Activated CD4-positive, alpha-beta T cell treated with anti-CD3 and anti-CD28 coated beads, Interleukin-2, amount 50 U/mL, for 48 hours (primary cell): ENCODE measurements around the gene PCDH1.

Experiments
- DNase-seq, 2 experiments: peaks; one replicate each; pipeline ENCODE4 v3.0.0-alpha.2; 2020

The PCDH1 gene

GRCh38 chr5:141872496-141873356 is 5.5 kb downstream of the PCDH1 start:
- no peak for DNase-seq

DNA sequence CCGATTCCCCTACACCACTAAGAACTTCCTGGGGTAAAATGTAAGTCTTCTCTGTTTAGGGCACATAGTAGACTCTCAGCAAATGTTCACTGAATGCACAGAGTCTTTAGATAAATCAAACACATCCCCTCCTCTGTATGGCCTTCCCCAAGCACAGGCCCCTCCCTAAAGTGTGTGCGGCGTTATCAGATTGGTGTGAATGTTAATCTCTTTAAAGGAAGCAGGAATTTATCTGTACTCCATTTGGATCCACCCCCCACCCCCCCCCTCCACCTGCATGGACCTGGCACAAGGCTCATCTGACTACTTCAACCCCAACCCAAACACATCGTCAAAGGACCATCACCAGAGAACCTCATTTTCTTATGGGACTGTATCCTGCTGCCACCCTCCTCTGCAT is 6.3 kb downstream of the PCDH1 start:
- no peak for DNase-seq

GRCh38 chr5:141870871-141871270 is 7.3 kb downstream of the PCDH1 start:
- DNase-seq: no peak

DNA sequence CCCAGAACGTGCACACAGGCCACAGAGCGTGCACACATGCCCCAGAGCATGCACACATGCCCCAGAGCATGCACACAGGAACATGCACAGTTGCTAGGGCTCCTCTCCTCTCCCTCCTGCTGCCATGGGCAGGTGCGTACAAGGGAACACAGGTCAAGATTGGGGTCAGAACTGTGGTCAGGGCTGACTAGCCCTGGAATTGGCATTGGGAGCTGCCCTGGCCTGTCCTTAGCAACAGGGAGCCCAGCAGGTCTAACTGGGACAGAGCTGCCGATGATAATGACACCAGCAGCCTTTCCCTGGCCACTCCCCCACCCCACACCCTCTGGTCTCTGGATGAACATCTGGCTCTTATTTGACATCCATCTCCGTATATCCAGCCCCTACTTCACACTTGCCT is 8.0 kb downstream of the PCDH1 start:
- DNase-seq: no peak

- no peak for DNase-seq
Observed at GRCh38 chr5:141869514-141869913, 8.7 kb downstream of the PCDH1 start.

DNA sequence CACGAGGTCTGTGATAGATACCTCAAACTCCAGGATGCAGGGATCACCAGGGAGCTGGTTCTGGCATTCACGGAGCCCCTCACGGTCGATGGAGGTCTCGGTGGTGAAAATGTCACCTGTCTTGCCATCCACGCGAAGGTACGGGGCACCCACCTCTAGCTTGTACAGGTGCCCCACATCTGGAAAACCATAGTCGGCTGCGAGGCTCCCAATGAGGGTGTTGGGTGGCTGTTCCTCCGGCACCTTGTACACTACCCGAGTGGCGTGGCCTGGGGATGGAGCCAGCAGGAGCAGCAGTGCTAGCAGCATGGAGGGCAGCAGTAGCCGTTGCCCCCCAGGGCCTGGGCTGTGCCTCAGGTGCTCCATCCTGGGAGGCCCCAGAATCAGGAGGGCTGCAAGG is 9.2 kb downstream of the PCDH1 start:
- DNase-seq: no peak

GRCh38 chr5:141868541-141868940 is 9.7 kb downstream of the PCDH1 start:
- no peak for DNase-seq

- no peak for DNase-seq
Observed at GRCh38 chr5:141867651-141868050, 10.6 kb downstream of the PCDH1 start.

DNA sequence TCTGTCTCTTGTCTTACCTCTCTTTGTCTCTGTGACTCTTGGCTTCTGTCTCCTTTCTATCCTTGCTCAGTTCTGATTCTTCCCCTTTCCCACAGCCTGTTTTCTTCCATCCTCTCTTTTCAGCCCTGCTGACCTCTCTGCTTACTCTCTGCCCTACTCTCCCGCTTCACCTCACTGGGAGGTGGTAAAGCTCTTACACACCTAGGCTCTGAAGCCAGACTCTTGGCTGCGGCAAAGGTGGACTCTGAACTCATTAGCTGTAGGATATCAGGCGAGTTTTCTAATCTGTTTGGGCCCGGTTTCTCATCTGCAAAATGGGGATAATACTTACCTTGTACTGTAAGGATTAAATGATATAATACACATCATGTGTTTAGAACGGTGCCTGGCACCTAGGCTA is 11.1 kb downstream of the PCDH1 start:
- DNase-seq: no peak

DNA sequence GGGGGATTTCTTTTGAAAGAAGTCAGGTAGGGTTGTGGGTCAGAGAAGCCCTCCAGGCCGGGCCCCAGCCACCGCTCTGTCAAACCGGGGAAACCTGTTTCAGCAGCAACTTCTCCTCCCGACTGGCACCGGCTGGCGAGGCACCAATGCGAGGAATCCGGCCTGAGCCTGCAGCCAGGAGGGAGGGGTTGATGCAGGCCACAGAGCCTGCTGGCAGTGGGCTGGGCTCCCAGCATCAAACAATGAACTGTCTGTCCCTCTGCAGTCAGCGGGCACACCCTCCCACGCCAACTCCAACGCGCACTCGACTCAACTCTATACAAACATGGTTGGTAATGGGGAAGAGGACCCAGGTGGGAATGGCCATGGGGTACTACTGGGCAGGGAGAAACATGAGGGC is 12.1 kb downstream of the PCDH1 start:
- DNase-seq: no peak

- no peak for DNase-seq
Observed at GRCh38 chr5:141865406-141865805, 12.8 kb downstream of the PCDH1 start.

DNA sequence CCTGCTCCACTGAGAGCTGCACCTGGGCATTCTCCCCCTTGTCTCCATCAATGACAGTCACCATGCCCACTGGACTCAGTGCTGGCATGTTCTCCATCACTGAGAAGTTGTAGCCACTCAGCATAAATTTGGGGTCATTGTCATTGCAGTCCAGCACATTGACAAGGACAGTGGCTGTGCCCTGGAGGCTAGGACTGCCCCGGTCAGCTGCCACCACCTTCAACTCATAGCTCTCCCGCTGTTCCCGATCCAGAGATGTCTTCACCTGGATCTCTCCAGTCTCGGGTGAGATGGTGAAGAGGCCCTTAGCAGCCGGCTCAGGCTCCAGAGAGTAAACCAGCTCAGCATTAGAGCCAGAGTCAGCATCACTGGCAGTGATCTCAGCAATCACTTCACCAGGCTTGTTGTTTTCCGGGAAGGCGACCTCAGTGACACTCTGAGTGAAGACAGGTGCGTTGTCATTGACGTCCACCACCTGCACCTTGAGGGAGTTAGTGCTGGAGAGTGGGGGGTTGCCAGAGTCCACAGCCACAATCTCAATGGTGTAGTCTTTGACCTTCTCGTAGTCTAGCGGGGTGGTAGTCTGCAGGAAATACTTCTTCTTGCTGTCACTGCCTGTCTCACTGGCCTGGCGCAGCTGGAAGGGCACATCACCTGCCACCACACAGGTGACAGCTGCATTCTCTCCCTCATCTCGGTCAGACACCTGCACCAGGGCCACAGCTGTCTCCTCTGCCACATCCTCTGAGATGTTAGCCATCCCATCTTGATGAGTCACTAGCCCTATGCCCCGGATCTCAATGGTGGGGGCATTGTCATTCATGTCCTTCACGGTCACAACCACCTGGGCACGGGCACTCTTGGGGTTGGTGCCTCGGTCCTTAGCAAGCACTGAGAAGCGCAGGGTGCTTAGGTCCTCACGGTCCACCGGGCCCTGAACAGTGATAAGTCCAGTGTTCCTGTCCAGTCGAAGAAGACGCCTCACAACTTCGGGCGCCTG is 13.5 kb downstream of the PCDH1 start:
- DNase-seq: no peak

DNA sequence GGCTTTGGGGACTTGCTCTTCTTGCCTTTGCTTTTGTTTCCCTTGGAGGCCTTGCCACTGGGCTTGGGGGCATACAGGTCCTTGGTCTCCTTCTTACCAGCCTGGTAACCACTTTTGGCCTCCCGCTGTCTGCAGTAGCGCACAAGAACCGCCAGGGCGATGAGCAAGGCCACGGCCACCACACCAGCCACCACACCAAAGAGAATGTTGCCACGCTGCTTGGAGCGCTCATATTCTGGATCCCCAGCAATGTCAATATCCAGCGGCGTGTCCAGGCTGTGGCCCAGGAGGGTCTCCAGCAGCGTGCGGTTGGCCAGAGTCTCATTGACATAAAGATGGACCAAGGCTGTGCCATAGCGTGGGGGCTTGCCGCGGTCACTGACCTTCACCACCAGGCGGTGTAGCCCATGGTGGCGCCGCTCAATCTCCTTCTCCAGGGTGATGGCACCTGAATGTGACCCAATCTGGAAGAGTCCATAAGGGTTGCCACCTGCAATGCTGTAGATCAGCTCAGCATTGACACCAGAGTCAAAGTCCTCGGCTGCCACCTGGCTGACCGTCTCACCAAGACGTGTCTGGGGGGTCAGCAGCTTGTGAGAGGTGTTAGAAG is 14.5 kb downstream of the PCDH1 start:
- DNase-seq: no peak

DNA sequence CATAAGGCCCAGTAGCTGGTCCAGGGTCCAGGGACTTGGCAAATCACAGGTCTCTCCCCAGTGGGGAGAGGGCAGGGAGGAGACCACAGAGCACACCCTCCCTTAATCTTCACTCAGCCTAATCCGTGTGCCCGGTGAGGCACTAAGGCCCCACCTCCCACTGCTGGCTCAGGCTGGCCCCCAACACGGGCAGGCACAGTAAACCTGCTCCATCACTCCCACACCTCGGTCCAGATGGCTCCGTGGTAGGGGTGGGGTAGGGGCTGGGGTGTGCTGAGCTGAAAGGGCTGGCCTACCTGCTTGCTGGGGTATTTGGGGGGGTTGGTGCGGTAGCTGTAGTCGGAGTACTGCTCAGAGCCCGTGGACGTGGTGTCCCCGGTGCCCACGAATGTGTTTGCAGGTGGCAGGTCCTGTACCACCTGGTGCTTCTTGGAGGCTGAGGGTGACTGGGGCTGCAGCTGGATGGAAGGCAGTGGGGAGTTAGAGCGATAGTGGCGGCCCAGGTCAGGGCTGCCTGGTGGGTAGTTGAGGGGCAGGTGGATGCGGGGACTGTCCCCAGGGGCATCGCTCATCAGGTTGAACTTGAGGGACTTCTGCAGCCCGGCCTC is 15.2 kb downstream of the PCDH1 start:
- no peak for DNase-seq

GRCh38 chr5:141861194-141861593 is 17.0 kb downstream of the PCDH1 start:
- no peak for DNase-seq

DNA sequence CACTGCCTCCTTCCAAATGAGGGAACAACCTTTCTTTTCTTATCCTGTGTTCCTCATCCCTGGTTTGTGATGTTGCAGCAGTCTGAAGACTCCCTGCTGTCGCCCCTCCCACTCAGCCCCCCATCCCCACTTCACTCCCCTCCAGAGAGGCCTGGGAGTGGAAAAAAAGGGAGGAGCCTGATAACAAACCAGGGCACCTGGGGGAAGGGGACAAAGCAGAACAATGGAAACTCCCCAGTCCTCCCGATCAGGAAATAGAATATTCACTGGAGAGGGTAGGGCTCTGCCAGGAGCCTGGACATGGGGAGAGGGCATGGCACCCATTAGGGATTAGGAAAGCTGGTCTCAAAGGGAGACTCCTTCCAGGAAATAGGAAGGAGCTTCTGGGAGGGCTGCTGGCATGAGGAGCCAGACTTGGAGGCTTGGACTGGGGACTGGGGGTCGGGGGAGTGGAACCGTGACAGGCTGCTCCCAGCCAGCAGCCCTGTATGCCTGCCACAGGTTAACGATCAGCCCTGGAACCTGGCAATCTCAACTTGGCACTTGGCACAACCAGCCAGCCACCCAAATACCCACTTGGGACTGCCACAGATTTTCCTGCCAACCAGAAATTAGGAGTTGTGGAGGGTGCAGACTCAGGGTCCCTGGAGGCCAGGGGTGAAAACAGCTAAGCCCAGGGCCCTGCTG is 20.0 kb downstream of the PCDH1 start:
- no peak for DNase-seq

DNA sequence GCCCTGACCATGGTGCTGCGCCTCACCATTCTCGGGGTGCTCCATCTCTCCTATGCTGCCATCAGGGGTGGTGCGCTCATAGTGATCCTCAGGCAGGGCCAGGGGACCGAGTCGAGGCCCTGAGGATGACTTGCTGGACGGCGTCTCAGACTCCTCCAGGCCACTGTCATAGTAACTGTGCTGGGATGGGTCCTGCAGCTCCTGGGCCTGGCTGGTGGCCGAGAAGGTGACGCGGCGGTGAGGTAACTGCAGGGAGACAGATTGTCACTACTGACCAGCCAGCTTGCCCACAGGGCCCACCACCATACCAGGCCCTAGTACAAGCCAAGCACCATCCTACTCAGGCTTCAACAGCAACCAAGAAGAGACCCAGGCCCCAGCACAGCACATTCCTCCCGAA is 21.0 kb downstream of the PCDH1 start:
- no peak for DNase-seq

DNA sequence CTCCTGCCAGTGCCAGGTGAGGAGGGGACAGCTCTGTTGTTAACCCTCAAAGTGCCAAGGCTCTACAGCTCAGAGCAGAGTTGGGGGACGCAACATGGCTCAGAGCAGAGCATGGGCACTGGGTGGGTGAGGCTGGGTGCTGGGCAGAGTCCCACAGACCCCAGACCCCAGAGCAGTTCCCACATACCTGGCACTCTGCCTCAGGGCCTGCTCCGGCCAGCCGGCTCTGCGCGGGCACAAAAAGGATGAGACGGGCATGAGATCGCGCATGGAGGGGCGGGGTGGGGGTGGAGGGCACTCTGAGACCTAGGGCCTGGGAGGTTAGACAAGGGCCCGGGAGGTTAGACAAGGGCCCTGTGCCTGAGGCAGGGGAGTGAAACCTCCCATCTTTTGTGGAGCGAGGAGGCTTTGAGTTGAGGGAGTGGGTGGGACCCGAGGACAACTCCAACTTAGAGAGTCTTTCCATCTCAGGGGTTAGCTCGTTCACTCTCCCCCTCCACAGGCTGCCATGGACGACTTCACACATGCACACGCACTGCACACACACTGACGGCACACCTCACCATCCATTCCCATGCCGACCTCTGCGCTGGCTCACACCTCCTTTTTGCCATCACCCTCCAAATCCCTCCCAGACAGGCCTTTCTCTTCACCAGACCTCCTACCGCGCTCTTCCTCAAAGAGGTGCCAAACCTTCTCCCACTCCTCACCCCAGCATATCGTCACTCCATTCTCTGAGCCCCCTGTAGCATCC is 22.0 kb downstream of the PCDH1 start:
- DNase-seq: no peak

DNA sequence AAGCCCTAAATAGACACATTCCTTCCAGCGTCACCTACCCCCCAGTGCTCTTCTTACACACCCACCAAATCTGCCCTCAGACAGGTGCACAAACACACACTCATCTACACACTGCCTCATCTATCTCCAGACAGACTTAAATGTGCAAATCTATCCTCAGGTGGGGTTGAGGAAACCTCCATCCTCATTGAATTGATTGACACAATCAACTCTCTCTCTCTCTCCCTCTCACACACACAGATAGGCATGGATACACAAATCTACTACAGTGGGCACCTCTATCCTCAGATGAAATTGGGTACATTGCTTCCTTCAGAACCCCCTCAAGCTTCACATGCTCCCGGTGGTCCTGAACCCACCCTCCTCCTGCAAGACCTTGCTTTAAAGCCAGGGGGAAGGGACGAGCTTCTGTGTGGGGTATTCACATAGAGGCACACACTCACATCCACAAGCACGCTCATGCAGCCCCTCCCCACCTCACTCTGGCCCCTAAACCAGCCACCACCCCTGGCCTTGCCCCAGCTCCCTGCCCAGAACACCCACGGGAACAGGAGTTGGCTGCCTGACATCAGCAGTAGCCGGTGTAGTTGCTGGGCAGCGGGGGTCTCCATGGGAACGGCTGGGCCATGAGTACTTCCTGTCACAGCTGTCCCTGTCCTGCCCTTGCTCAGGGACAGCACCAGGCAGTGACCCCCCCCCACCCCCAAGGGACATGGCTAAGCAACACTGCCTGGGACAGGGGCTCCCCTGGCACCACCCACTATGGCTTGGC is 22.8 kb downstream of the PCDH1 start:
- DNase-seq: no peak

GRCh38 chr5:141853895-141854626 is 24.1 kb downstream of the PCDH1 start:
- DNase-seq: no peak
